HG03103 (cell line): ENCODE data around the gene POTED.
"Not testable (repeated sequence)": the region's sequence is repeated elsewhere in the genome, so short reads cannot be mapped to it uniquely, and the experiment has no call there.

Experiments
- ATAC-seq: cut with Tn5 transposase; IDR thresholded peaks from one replicate; pipeline ENCODE4 v1.9.1; 2021; ENCODE audit warnings: low read depth; ENCODE audit not compliant: unreplicated experiment

POTED gene

DNA sequence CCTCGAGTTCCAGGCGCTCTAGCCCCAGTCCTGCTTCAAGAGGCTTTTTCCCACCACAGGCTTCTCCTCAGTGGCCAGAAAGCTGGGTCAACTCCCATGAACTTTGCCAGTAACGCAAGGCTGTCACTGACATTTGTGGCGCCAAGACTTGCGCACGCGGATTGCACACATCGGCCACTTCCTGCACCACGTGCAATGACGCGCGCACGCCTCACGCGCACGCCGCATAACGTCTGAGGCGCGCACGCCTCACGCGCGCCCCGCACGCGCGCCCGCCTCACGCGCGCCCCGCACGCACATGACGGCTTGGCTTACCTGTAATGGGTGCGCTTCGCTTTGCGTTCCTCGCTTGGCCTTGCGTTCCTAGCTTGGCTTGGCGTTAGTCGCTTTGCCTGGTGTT is at the start of gene POTED:
Gene POTED, plus strand, starts transcription at position 301 of the 400 bp plus-strand sequence. CDS start 452 bp downstream, outside the sequence.
- ATAC-seq: not testable (repeated sequence)

DNA sequence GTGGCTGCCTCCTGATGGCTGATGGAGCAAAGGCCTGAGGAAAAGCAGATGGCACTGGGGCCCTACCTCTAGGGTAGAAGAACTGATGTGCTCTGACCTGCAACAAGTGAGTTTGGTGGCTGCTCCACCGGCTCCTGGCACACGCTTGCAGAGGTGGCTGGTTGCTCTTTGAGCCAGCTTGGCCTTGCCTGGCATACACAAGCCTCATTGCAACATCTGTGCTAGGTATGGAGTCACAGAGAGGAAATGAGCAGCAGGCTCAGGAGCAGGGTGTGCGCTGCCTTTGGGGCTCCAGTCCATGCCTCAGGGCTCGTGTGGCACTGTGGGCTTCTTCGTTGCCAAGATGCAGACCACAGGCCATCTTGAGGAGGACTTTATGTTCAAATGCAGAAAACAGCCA is 40.5 kb downstream of the POTED start:
- not testable (repeated sequence) for ATAC-seq

DNA sequence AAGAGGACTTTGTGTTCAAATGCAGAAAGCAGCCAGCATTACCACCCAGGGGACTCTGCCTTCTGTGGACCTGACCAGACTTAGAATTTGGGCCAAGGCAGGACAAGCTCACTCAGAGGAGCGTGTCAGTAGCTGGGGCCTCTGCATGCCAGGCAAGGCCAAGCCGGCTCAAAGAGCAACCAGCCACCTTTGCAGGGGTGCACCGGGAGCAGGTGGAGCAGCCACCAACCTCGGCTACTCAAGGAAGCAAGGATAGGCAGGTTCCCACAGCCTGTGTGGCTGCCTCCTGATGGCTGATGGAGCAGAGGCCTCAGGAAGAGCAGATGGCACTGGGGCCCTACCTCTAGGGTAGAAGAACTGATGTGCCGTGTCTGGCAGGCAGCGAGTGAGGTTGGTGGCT is 42.2 kb downstream of the POTED start:
- not testable (repeated sequence) for ATAC-seq
